Thyroid gland (tissue), 4 donors: Measurements from ENCODE around the gene ATOH1.

Experiments used
- CTCF ChIP-seq, 6 experiments: fragments of 200-600 bp in 3 of 6; fragments of 450-650 bp in 3 of 6; sonication (generic) in 3 of 6; IDR thresholded peaks; one replicate each; pipeline ENCODE4 v1.5.1; 2016 to 2019; ENCODE audit warnings: antibody characterized with exemption in 6 of 6, mild to moderate bottlenecking in 2 of 6, inconsistent platforms in 1 of 6, moderate library complexity in 1 of 6
- POLR2A ChIP-seq, 2 donors: fragments of 450-650 bp; IDR thresholded peaks; one replicate each; pipeline ENCODE4 v1.6.1; 2017; ENCODE audit warnings: antibody characterized with exemption in 2 of 2, mild to moderate bottlenecking in 2 of 2, moderate library complexity in 1 of 2

DNA sequence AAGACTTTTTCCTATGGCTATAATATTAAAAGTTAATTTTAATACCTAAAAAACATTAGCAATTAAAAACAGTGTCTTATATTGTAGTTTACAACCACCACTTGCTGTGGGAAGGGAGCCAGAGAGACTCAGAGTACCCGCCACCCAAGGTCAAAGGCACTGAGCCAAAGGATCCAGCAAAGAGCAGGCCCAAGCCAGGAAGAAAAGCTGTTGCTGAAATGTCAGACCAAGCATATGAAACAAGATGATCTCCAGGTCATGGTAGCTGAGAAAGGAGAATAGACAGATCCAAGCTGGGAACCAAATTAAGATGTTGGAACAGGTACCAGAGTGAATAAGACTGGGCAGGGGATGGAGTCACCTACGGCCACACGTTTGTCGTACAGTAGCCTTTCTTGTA is 18.8 kb upstream of the ATOH1 start:
- TF ChIP-seq CTCF (IDR thresholded peaks at IDR 0.05) (no peak), POLR2A (IDR thresholded peaks at IDR 0.05) (no peak)
